HG03045 (cell line): Measurements from ENCODE around the gene FBXO3.
A peak's percentile ranks its signal among the peaks of the same experiment; 100 is the strongest.
"Not testable (repeated sequence)": the region's sequence is repeated elsewhere in the genome, so short reads cannot be mapped to it uniquely, and the experiment has no call there.

Experiments
- ATAC-seq: cut with Tn5 transposase; IDR thresholded peaks from one replicate; pipeline ENCODE4 v1.9.1; 2021; ENCODE audit warnings: mild to moderate bottlenecking, moderate library complexity; ENCODE audit not compliant: unreplicated experiment

FBXO3 gene

GRCh38 chr11:33773987-33774735 lies at the start of gene FBXO3:
TSS of gene FBXO3 (minus strand) at chr11:33774520. CDS start at chr11:33774497, 23 bp downstream.
- peak; percentile 78 for ATAC-seq

GRCh38 chr11:33822981-33823380 lies 48.7 kb upstream of the FBXO3 start:
- not testable (repeated sequence) for ATAC-seq

GRCh38 chr11:33819278-33820035 lies 45.1 kb upstream of the FBXO3 start:
- no peak for ATAC-seq

- peak; percentile 66 for ATAC-seq
Observed at GRCh38 chr11:33808228-33808828, 34.0 kb upstream of the FBXO3 start.

- ATAC-seq, result no peak
Observed at GRCh38 chr11:33804471-33804870, 30.2 kb upstream of the FBXO3 start.

GRCh38 chr11:33802194-33802950 lies 28.1 kb upstream of the FBXO3 start:
- no peak for ATAC-seq

GRCh38 chr11:33801821-33802193 lies 27.5 kb upstream of the FBXO3 start:
- no peak for ATAC-seq

GRCh38 chr11:33797879-33798278 lies 23.6 kb upstream of the FBXO3 start:
- ATAC-seq, result no peak

- no peak for ATAC-seq
Observed at GRCh38 chr11:33790040-33790439, 15.7 kb upstream of the FBXO3 start.

GRCh38 chr11:33788095-33788494 lies 13.8 kb upstream of the FBXO3 start:
- ATAC-seq, result not testable (repeated sequence)

GRCh38 chr11:33787076-33787475 lies 12.8 kb upstream of the FBXO3 start:
- no peak for ATAC-seq

GRCh38 chr11:33785609-33786008 lies 11.3 kb upstream of the FBXO3 start:
- ATAC-seq, result no peak

GRCh38 chr11:33779849-33780528 lies 5.7 kb upstream of the FBXO3 start:
- no peak for ATAC-seq

- no peak for ATAC-seq
Observed at GRCh38 chr11:33778675-33779074, 4.4 kb upstream of the FBXO3 start.

GRCh38 chr11:33777906-33778305 lies 3.6 kb upstream of the FBXO3 start:
- no peak for ATAC-seq

GRCh38 chr11:33775832-33776470 lies 1.6 kb upstream of the FBXO3 start:
- ATAC-seq, result no peak

- no peak for ATAC-seq
Observed at GRCh38 chr11:33775467-33775807, 1.1 kb upstream of the FBXO3 start.

GRCh38 chr11:33774736-33775466 lies 581 bp upstream of the FBXO3 start:
- ATAC-seq, result no peak

GRCh38 chr11:33773404-33773986 lies 825 bp downstream of the FBXO3 start:
- ATAC-seq, result peak; percentile 23
